IMR-90 (cell line): ENCODE results near the gene THADA. TPM values are rescaled to one million over a fixed set of nuclear protein-coding genes. Genes with fewer than 3 reads are reported as not detected.
A peak's percentile ranks its signal among the peaks of the same experiment; 100 is the strongest.

Source experiments
- ATAC-seq: fragments of 200-7000 bp; cut with Tn5 transposase; 2 replicates; pipeline ENCODE4 v1.9.1; 2020; ENCODE audit warnings: low read depth, mild to moderate bottlenecking, moderate library complexity
- BruUV-seq: library from RNA; stranded (reverse); fragments of 400-500 nt; replicated peaks from 2 replicates; lab custom pipeline; 2021; lab: Mats Ljungman, UMichigan
- CTCF ChIA-PET: fragments of 300-600 bp; formaldehyde crosslinking; extraction: SDS; loops from one replicate; lab custom pipeline; 2021; ENCODE audit warnings: antibody characterized with exemption; lab: Yijun Ruan, JAX
- POLR2A ChIA-PET: fragments of 300-600 bp; sonication (Branson Sonifier 250); formaldehyde crosslinking; loops from one replicate; lab custom pipeline; 2022; ENCODE audit warnings: antibody characterized with exemption; ENCODE audit not compliant: unreplicated experiment; lab: Charles Lee
- DNase-seq: peaks from one replicate; pipeline ENCODE4 v3.0.0; 2013
- H2AFZ ChIP-seq: replicated peaks from 2 replicates; pipeline ENCODE3; 2013; ENCODE audit warnings: low read length, mild to moderate bottlenecking; ENCODE audit not compliant: poor library complexity
- H2AK5ac ChIP-seq: 2 replicates; pipeline ENCODE4 v1.6.1; 2013; ENCODE audit warnings: low read depth, low read length, inconsistent platforms
- H2AK9ac ChIP-seq: replicated peaks from 2 replicates; pipeline ENCODE3; 2013; ENCODE audit warnings: mild to moderate bottlenecking, low read depth, low read length, moderate library complexity; ENCODE audit not compliant: poor library complexity
- H2BK120ac ChIP-seq: 2 replicates; pipeline ENCODE4 v1.6.1; 2013; ENCODE audit warnings: low read depth, low read length, inconsistent platforms
- H2BK15ac ChIP-seq: 3 replicates; pipeline ENCODE4 v1.6.1; 2013; ENCODE audit warnings: low read depth, low read length, inconsistent platforms
- H2BK20ac ChIP-seq: 2 replicates; pipeline ENCODE4 v1.6.1; 2013; ENCODE audit warnings: low read depth, mild to moderate bottlenecking, inconsistent platforms, low read length, moderate library complexity
- H2BK5ac ChIP-seq: 2 replicates; pipeline ENCODE4 v1.6.1; 2013; ENCODE audit warnings: mild to moderate bottlenecking, low read depth, low read length, inconsistent platforms; ENCODE audit not compliant: poor library complexity, severe bottlenecking
- H3K14ac ChIP-seq: replicated peaks from 2 replicates; pipeline ENCODE4 v1.6.1; 2013; ENCODE audit warnings: low read depth, low read length, inconsistent platforms
- H3K18ac ChIP-seq: 2 replicates; pipeline ENCODE4 v1.6.1; 2013; ENCODE audit warnings: low read depth, low read length, control low read depth
- H3K23ac ChIP-seq: 2 replicates; pipeline ENCODE4 v1.6.1; 2013; ENCODE audit warnings: low read depth, low read length, inconsistent platforms
- H3K27ac ChIP-seq: 2 replicates; pipeline ENCODE4 v1.5.1; 2013; ENCODE audit warnings: mild to moderate bottlenecking, control low read depth, low read length; ENCODE audit not compliant: insufficient read depth
- H3K27me3 ChIP-seq: 2 replicates; pipeline ENCODE4 v1.6.1; 2013; ENCODE audit warnings: low read length; ENCODE audit not compliant: control insufficient read depth, insufficient read depth
- H3K36me3 ChIP-seq: 2 replicates; pipeline ENCODE4 v1.6.1; 2013; ENCODE audit warnings: low read length, mixed read lengths; ENCODE audit not compliant: control insufficient read depth, insufficient read depth
- H3K4ac ChIP-seq: 2 replicates; pipeline ENCODE4 v1.6.1; 2013; ENCODE audit warnings: low read depth, low read length, inconsistent platforms
- H3K4me1 ChIP-seq: 2 replicates; pipeline ENCODE4 v1.6.1; 2013; ENCODE audit warnings: low read length, mixed read lengths; ENCODE audit not compliant: control insufficient read depth, insufficient read depth
- H3K4me2 ChIP-seq: 2 replicates; pipeline ENCODE4 v1.6.1; 2013; ENCODE audit warnings: low read depth, mild to moderate bottlenecking, control low read depth, low read length, moderate library complexity
- H3K4me3 ChIP-seq: 2 replicates; pipeline ENCODE4 v1.5.1; 2013; ENCODE audit warnings: low read depth, mild to moderate bottlenecking, control low read depth, low read length, moderate library complexity; ENCODE audit not compliant: insufficient read depth
- H3K56ac ChIP-seq: 2 replicates; pipeline ENCODE4 v1.6.1; 2013; ENCODE audit warnings: low read length, inconsistent platforms; ENCODE audit not compliant: insufficient read depth; ENCODE audit errors: extremely low read depth
- H3K79me1 ChIP-seq, 2 experiments: 2 replicates each; pipeline ENCODE4 v1.6.1; 2013; ENCODE audit warnings: low read length in 2 of 2, inconsistent platforms in 1 of 2, low read depth in 1 of 2
- H3K9ac ChIP-seq: 2 replicates; pipeline ENCODE4 v1.6.1; 2013; ENCODE audit warnings: low read depth, low read length, control low read depth
- H3K9me1 ChIP-seq: 2 replicates; pipeline ENCODE4 v1.6.1; 2013; ENCODE audit warnings: low read length, inconsistent platforms; ENCODE audit not compliant: insufficient read depth
- H3K9me3 ChIP-seq: 2 replicates; pipeline ENCODE4 v1.6.1; 2013; ENCODE audit warnings: low read length; ENCODE audit not compliant: control insufficient read depth, insufficient read depth
- H4K20me1 ChIP-seq: 2 replicates; pipeline ENCODE4 v1.6.1; 2013; ENCODE audit warnings: low read length, inconsistent platforms; ENCODE audit not compliant: insufficient read depth
- H4K5ac ChIP-seq: 2 replicates; pipeline ENCODE4 v1.6.1; 2013; ENCODE audit warnings: mild to moderate bottlenecking, low read depth, low read length, control low read depth
- H4K8ac ChIP-seq, 2 experiments: 2 replicates each; pipeline ENCODE4 v1.6.1; 2013; ENCODE audit warnings: low read depth in 2 of 2, low read length in 2 of 2, control low read depth in 1 of 2, inconsistent platforms in 1 of 2
- H4K91ac ChIP-seq: 2 replicates; pipeline ENCODE4 v1.6.1; 2013; ENCODE audit warnings: low read depth, low read length, inconsistent platforms; ENCODE audit not compliant: insufficient read depth
- RAD21 ChIP-seq: IDR thresholded peaks from 2 replicates; pipeline ENCODE4 v1.6.1; 2012; ENCODE audit warnings: low read length, improper control_type of control experiment
- RFX5 ChIP-seq: IDR thresholded peaks from 2 replicates; pipeline ENCODE4 v1.8.0; 2012; ENCODE audit warnings: low read depth, mild to moderate bottlenecking, low read length, moderate library complexity
- SMC3 ChIP-seq: fragments of 150-350 bp; IDR thresholded peaks from 2 replicates; pipeline ENCODE4 v1.6.1; 2016; ENCODE audit warnings: low read depth, mild to moderate bottlenecking, antibody characterized with exemption, low read length, moderate library complexity
- WGBS, 2 experiments: methylation state at CpG; one replicate each; pipeline versions ENCODE4 v1.1.5 to v1.1.7; 2013; ENCODE audit warnings: missing lambda C conversion rate in 2 of 2; ENCODE audit not compliant: insufficient read length in 1 of 2; ENCODE audit errors: extremely low coverage in 2 of 2; 5-methylcytosine and 5-hydroxymethylcytosine counted together
- dilution Hi-C: fragments of 300-500 bp; cut with HindIII; formaldehyde crosslinking; loops from one replicate; pipeline ENCODE4 v1.14.3; 2018; ENCODE audit warnings: low sequenced_read_pairs; ENCODE audit not compliant: unreplicated experiment
- in situ Hi-C: fragments of 300-500 bp; cut with MboI; formaldehyde crosslinking; loops from 3 replicates; pipeline ENCODE4 v1.14.3; 2019; ENCODE audit warnings: low sequenced_read_pairs, inconsistent platforms, mixed read lengths
- intact Hi-C: fragments of 100-400 bp; cut with micrococcal nuclease; formaldehyde crosslinking; loops from 2 replicates; pipeline ENCODE4 v1.10.0; 2022
- polyA plus RNA-seq, 3 experiments: library from polyadenylated mRNA; depleted of rRNA; stranded (reverse); fragments of >200 nt; gene quantifications; 2 replicates each; pipeline ENCODE4 v1.2.3, GENCODE V29; 2012; ENCODE audit warnings: low replicate concordance in 1 of 3
- total RNA-seq: library from RNA; depleted of rRNA; stranded (reverse); fragments of >200 nt; gene quantifications from 2 replicates; pipeline ENCODE4 v1.2.3, GENCODE V29; 2012

THADA gene
- total and polyA plus RNA-seq, 2 of the 4 experiments (the other 2 are of a cell fraction): 10.5 to 21.3 TPM

DNA sequence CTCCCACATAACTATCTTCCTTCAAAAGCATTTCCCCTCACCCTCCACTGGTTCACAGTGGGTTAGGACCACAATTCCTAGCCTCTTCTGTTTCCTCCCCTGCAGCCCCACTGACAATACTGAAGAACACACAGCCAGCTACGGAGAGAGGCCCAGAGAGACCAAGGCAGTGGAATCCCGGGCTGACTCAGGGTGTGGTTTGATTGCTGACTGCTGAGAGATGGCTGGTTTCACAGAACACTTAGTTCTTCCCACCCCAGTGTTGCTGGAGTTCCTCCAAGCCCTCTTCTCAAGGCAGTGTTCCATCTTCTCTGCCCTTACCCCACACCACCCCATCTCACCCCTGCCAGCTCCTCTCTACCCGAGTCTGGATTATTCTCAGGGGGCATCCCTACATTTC, 326.1 kb downstream of the THADA start:
- Histone ChIP-seq H3K4me2 (no peak overlapping the region), H3K14ac (peak overlapping the region; percentile 52), H3K18ac (no peak overlapping the region), H2BK5ac (peak overlapping the region; percentile 6), H3K79me1 (no peaks in the 10 kb centered on the region), H2BK20ac (no peak overlapping the region), H3K4me1 (peaks cover 29% of the 10 kb centered on the region), H2AK5ac (peak overlapping the region; percentile 25; the same call in 1 of the 2 replicates), H3K9me3 (no peaks in the 10 kb centered on the region), H4K5ac (no peak overlapping the region), H3K4ac (peak overlapping the region; percentile 29; the same call in 1 of the 2 replicates), H2BK120ac (no peak overlapping the region), H3K9me1 (peaks cover 28% of the 10 kb centered on the region), H3K4me3 (no peak overlapping the region), H3K23ac (no peak overlapping the region), H3K9ac (no peak overlapping the region), H4K91ac (no peak overlapping the region), H3K56ac (no peak overlapping the region), H4K20me1 (peaks cover 13% of the 10 kb centered on the region; the same call in 1 of the 2 replicates), H3K27ac (no peak overlapping the region; the same call in 1 of the 2 replicates), H2BK15ac (no peak overlapping the region), H3K36me3 (no peaks in the 10 kb centered on the region), H2AFZ (peak overlapping the region; percentile 56), H4K8ac (peak overlapping the region in 1 of 2 experiments; percentile 19; a peak in 1 of 4 replicates), H3K27me3 (no peaks in the 10 kb centered on the region; the same call in 1 of the 2 replicates), H2AK9ac (peak overlapping the region; percentile 23)
- no TSS peak for BruUV-seq
- no peak for TF ChIP-seq RFX5
- TF ChIP-seq SMC3: no peak
- TF ChIP-seq RAD21: 0 out of 2 replicates have a peak, but pooled peaks have one; percentile 7
- in situ Hi-C loops: no loop called here
- CTCF ChIA-PET: interaction anchor here (0.6 to 1.1 kb wide), 3 partner anchors 44 to 214 kb away, joined by 3 to 6 read pairs (median 3); no protein-coding TSS in a partner anchor
- ATAC-seq (peak; percentile 48), DNase-seq (peak; percentile 81)
- intact Hi-C loops: no loop called here
- no CpG with 5 or more reads among the region's 3 CpGs for WGBS, 2 experiments
- POLR2A ChIA-PET: interaction anchor here (0.8 kb wide), 1 partner anchor 43 kb away, joined by 5 read pairs; the partner anchor contains the start of gene ZFP36L2
- dilution Hi-C loops: no loop called here
